Measurements from ENCODE around the gene EVI2A. TPM values are rescaled to one million over a fixed set of nuclear protein-coding genes. Genes with fewer than 3 reads are reported as not detected.

EVI2A gene
- total and polyA plus RNA-seq, 3 donors from 2014 or later: 0.16 to 2.8 (median 2.2) TPM

DNA sequence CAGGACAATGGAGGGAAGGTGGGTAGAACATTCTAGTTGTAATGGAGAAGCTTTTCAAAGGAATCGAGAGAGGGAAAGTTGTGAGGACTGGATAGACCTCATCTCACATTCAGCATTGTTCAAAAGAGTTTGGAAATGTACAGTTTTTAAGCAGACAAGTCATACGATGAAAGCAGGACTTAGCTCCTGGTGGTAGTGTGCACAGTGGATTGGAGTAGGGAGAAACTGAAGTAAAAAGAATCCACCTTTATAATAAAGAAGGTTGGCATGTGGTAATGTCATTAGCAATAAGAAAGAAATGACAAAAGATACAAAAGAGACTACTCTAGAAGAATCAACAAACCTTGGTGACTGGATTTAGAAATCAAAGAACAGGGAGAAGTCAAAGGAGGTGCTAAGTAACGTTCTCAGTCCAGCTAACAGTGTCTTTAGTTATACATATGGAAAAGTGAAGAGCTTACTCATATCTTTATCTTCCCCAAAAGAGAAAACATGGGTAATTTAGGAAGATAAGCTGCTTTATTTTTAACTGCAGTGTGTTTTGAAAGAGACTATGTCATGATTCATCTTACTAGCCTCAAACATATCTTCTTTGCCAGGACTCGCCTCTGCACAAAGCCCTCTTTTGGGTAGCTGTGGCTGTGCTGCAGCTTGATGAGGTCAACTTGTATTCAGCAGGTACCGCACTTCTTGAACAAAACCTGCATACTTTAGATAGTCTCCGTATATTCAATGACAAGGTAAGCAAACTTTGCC, 18.7 kb upstream of the EVI2A start:
- 86 to 93% methylated on average over 6 of the region's 6 CpGs for WGBS, 2 donors
- TF ChIP-seq, protein P1, sequence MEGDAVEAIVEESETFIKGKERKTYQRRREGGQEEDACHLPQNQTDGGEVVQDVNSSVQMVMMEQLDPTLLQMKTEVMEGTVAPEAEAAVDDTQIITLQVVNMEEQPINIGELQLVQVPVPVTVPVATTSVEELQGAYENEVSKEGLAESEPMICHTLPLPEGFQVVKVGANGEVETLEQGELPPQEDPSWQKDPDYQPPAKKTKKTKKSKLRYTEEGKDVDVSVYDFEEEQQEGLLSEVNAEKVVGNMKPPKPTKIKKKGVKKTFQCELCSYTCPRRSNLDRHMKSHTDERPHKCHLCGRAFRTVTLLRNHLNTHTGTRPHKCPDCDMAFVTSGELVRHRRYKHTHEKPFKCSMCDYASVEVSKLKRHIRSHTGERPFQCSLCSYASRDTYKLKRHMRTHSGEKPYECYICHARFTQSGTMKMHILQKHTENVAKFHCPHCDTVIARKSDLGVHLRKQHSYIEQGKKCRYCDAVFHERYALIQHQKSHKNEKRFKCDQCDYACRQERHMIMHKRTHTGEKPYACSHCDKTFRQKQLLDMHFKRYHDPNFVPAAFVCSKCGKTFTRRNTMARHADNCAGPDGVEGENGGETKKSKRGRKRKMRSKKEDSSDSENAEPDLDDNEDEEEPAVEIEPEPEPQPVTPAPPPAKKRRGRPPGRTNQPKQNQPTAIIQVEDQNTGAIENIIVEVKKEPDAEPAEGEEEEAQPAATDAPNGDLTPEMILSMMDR (IDR thresholded peaks at IDR 0.05): no peak
- no peak for TF ChIP-seq POLR2A (IDR thresholded peaks at IDR 0.05)
- Histone ChIP-seq H3K9me3 (no peaks in the 10 kb centered on the region), H3K4me3 (no peak overlapping the region), H3K4me1 (no peaks in the 10 kb centered on the region), H3K27me3 (no peaks in the 10 kb centered on the region), H3K36me3 (ENCODE audit: low read depth, missing control alignments) (no peaks in the 10 kb centered on the region), H3K27ac (no peak overlapping the region)
- intact Hi-C loops (cut with DNase I; ENCODE audit: low total_unique reads): no loop called here
- no peak for DNase-seq

DNA sequence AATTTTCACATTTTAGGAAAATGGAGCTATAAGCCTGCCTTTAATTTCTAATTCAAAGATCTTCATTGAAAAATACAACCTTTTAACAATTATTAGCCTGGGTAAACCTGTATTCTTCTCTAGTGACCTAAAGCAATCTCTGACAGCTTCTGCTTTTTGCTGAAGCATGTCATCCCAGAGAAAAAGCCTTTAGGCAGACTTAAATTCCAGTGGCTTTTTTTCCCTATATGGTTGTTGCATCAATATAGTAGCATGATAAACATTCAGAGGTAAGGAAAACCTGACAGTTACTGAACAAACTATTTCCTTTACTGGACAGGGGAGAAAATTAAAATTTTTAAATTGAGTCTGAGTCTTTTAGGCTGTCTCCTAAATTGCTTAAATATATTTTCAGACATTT, 7.8 kb upstream of the EVI2A start:
- no peaks in the 10 kb centered on the region for H3K4me1 ChIP-seq
- H3K4me3 ChIP-seq: no peak overlapping the region
- no peaks in the 10 kb centered on the region for H3K27me3 ChIP-seq
- no peak overlapping the region for H3K27ac ChIP-seq
- H3K9me3 ChIP-seq: no peaks in the 10 kb centered on the region
- H3K36me3 ChIP-seq (ENCODE audit: low read depth, missing control alignments): no peaks in the 10 kb centered on the region
- DNase-seq: no peak
- intact Hi-C loops (cut with DNase I; ENCODE audit: low total_unique reads): no loop called here
- TF ChIP-seq, protein P1 (IDR thresholded peaks at IDR 0.05): no peak

DNA sequence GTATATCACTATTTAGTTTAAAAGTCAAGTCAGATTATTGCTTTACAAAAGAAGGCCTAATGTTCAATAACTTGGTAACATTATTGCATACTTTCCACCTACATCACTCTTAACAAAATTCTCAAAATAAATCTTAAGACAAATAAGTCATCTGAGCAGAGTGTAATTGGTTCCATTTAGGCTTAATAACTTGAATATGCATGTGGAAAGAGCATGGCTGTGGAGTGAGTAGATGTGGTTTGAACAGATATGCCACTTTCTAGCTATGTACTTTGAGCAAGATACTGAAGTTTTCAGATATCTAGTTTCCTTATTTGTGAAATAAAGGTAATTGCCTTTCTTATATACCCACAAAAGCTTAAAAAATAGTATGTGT, 6.7 kb upstream of the EVI2A start:
- DNase-seq: no peak
- intact Hi-C loops (cut with DNase I; ENCODE audit: low total_unique reads): no loop called here
- Histone ChIP-seq H3K4me3 (no peak overlapping the region), H3K27ac (no peak overlapping the region), H3K27me3 (no peaks in the 10 kb centered on the region), H3K9me3 (no peaks in the 10 kb centered on the region), H3K36me3 (ENCODE audit: low read depth, missing control alignments) (no peaks in the 10 kb centered on the region), H3K4me1 (no peaks in the 10 kb centered on the region)
- no peak for TF ChIP-seq POLR2A (IDR thresholded peaks at IDR 0.05)
- TF ChIP-seq, protein P1 (IDR thresholded peaks at IDR 0.05): no peak

DNA sequence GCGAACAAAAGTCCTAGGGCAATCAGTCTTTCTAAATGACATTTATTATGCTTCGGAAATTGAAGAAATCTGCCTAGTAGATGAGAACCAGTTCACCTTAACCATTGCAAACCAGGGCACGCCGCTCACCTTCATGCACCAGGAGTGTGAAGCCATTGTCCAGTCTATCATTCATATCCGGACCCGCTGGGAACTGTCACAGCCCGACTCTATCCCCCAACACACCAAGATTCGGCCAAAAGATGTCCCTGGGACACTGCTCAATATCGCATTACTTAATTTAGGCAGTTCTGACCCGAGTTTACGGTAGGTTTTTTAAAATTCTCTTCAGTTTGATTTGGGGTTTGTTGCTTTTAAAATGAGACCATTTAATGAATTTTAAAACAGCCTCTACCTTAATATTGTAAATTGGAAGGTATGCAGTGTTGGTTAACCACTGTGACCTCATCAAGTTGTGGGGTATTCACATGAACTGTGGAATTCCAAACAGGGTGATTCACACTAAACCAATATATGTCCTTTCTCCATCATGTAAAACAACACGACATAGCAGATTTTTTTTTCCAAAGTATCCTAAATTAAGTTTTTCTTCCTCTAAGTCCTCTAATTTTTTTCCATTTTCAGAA, 6.2 kb upstream of the EVI2A start:
- H3K4me1 ChIP-seq: no peaks in the 10 kb centered on the region
- DNase-seq: no peak
- intact Hi-C loops (cut with DNase I; ENCODE audit: low total_unique reads): no loop called here
- WGBS, 2 donors: 95 to 96% methylated on average over 12 of the region's 12 CpGs
- no peak overlapping the region for H3K4me3 ChIP-seq
- no peaks in the 10 kb centered on the region for H3K27me3 ChIP-seq
- H3K9me3 ChIP-seq: no peaks in the 10 kb centered on the region
- no peaks in the 10 kb centered on the region for H3K36me3 ChIP-seq (ENCODE audit: low read depth, missing control alignments)
- TF ChIP-seq, protein P1 (IDR thresholded peaks at IDR 0.05): no peak
- no peak for TF ChIP-seq POLR2A (IDR thresholded peaks at IDR 0.05)
- H3K27ac ChIP-seq: no peak overlapping the region

DNA sequence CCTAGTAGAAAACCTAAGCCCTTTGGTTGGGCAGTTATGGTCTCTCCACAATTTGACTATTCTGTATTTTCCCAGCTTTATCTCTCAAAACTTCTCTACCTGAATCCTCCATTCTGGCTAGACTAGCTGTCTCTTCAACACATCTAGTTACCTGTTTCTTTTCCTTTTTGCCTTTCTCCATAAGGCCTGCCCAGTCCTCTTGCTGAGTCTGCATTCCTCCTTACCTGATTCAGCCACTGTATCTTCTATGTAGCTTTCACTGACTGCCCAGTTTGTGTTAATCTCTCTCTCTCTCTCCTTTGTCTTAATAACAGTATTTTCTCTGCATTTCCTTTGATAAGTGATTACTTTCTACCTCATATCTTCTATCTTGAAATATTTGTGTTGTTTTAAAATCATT, 2.1 kb upstream of the EVI2A start:
- H3K27ac ChIP-seq: no peak overlapping the region
- no peak for DNase-seq
- H3K27me3 ChIP-seq: no peaks in the 10 kb centered on the region
- no peak for TF ChIP-seq POLR2A (IDR thresholded peaks at IDR 0.05)
- TF ChIP-seq, protein P1 (IDR thresholded peaks at IDR 0.05): no peak
- no peaks in the 10 kb centered on the region for H3K4me1 ChIP-seq
- no peak overlapping the region for H3K4me3 ChIP-seq
- intact Hi-C loops (cut with DNase I; ENCODE audit: low total_unique reads): no loop called here
- H3K9me3 ChIP-seq: no peaks in the 10 kb centered on the region
- H3K36me3 ChIP-seq (ENCODE audit: low read depth, missing control alignments): no peaks in the 10 kb centered on the region

Measured in testis (tissue), 3 donors.